HG03460 (cell line): ENCODE measurements around the gene SEMA3D.

ENCODE experiments used
- ATAC-seq: cut with Tn5 transposase; IDR thresholded peaks from one replicate; pipeline ENCODE4 v1.9.1; 2021; ENCODE audit not compliant: unreplicated experiment

SEMA3D gene

GRCh38 chr7:85184599-85185423 lies 2.0 kb downstream of the SEMA3D start:
- no peak for ATAC-seq

GRCh38 chr7:85183296-85183695 lies 3.6 kb downstream of the SEMA3D start:
- no peak for ATAC-seq

GRCh38 chr7:85178531-85179298 lies 8.1 kb downstream of the SEMA3D start:
- no peak for ATAC-seq

- ATAC-seq, result no peak
Observed at GRCh38 chr7:85177316-85177715, 9.5 kb downstream of the SEMA3D start.

GRCh38 chr7:85176197-85176596 lies 10.7 kb downstream of the SEMA3D start:
- ATAC-seq, result no peak

GRCh38 chr7:85175217-85175616 lies 11.6 kb downstream of the SEMA3D start:
- ATAC-seq, result no peak

- no peak for ATAC-seq
Observed at GRCh38 chr7:85172530-85172941, 14.3 kb downstream of the SEMA3D start.

GRCh38 chr7:85167636-85168035 lies 19.2 kb downstream of the SEMA3D start:
- ATAC-seq, result no peak

GRCh38 chr7:85165263-85165662 lies 21.6 kb downstream of the SEMA3D start:
- no peak for ATAC-seq

- no peak for ATAC-seq
Observed at GRCh38 chr7:85164376-85164775, 22.5 kb downstream of the SEMA3D start.

- ATAC-seq, result no peak
Observed at GRCh38 chr7:85162721-85163120, 24.1 kb downstream of the SEMA3D start.

- peak; percentile 82 for ATAC-seq
Observed at GRCh38 chr7:85160223-85160622, 26.6 kb downstream of the SEMA3D start.

- no peak for ATAC-seq
Observed at GRCh38 chr7:85159003-85159402, 27.9 kb downstream of the SEMA3D start.

- no peak for ATAC-seq
Observed at GRCh38 chr7:85156661-85157208, 30.1 kb downstream of the SEMA3D start.

GRCh38 chr7:85154282-85154937 lies 32.4 kb downstream of the SEMA3D start:
- ATAC-seq, result no peak

- ATAC-seq, result no peak
Observed at GRCh38 chr7:85153715-85154114, 33.1 kb downstream of the SEMA3D start.

- ATAC-seq, result no peak
Observed at GRCh38 chr7:85150624-85151023, 36.2 kb downstream of the SEMA3D start.

- no peak for ATAC-seq
Observed at GRCh38 chr7:85144771-85145170, 42.1 kb downstream of the SEMA3D start.

GRCh38 chr7:85135977-85136376 lies 50.9 kb downstream of the SEMA3D start:
- ATAC-seq, result no peak

- no peak for ATAC-seq
Observed at GRCh38 chr7:85133560-85133959, 53.3 kb downstream of the SEMA3D start.

GRCh38 chr7:85133006-85133405 lies 53.9 kb downstream of the SEMA3D start:
- no peak for ATAC-seq
